GM18951 (cell line): ENCODE results near the gene EBP.
A peak's percentile ranks its signal among the peaks of the same experiment; 100 is the strongest.

Source experiments
- POLR2A ChIP-seq: IDR thresholded peaks from 4 replicates; pipeline ENCODE4 v1.6.1; 2011; ENCODE audit warnings: mild to moderate bottlenecking; ENCODE audit not compliant: insufficient read length, insufficient read depth; ENCODE audit errors: extremely low read depth
- in situ Hi-C: fragments of 300-500 bp; cut with MboI; formaldehyde crosslinking; loops from one replicate; pipeline ENCODE4 v1.12.0; 2022; ENCODE audit warnings: low sequenced_read_pairs, mixed read lengths, inconsistent platforms; ENCODE audit not compliant: unreplicated experiment

EBP gene

DNA sequence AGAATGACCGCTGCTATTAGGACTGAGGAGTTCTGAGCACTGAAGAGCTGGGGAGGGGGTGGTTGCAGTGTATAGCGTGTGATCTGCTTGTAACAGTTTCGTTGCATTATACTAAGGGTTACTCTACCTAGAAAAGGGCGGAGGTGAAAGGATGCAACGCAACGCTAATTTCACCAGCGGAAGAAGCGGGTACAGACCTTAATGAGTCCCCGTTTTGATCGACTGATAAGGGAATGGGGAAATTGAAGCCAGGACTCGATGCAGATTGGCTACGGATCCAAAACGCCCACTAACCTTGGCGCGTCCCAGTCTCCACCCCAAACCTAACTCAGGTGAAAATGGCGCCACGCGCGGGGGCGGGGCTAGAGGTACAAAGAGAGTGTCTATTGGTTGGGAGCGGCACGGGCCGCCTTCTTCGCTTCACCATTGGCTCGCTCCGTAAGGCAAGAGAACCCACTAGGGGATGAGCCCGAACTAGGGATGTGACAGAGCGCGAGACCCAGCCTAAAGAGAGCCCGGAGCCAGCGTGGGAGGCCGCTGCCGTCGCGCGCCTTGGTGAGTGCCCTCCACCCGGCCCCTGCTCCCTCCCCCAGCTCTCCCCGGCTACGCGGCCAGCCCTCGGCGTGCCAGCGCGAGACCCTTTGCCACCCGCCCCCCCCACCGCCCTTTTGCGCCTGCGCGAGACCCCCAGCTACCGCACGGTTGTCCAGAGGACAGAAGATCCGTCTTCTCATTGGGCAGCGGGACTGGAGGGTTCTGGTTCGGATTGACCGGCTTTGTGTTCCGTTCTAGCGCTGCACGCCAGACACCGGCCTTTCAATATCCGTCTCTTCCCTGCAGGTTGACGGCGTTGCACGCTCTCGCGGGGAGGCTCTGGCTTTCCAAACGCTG lies at the start of gene EBP:
EBP (plus strand) TSS at position 456 of the 891 bp plus-strand sequence. CDS start 1,964 bp downstream, outside the sequence.
- peak; percentile 74 for TF ChIP-seq POLR2A
- in situ Hi-C loops, result no loop called here

DNA sequence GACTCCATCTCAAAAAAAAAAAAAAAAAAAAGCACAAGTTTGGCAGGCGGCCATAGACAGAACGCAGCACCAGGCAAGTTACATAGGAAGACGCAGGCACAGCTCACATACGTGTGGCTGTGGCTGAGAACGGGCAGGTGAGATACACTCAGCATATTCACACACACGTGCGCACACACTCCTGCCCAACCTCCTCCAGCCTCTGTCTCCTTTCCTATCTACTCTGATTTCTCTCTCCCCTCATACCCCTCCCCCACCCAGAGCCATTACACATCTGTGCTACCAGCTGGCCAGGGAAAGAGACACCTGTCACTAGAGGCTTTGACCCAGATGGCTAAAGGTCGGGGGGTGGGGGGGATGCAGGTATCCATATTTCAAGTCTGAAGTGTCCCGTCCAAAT lies 49.4 kb upstream of the EBP start:
- in situ Hi-C loops, result no loop called here
- no peak for TF ChIP-seq POLR2A

DNA sequence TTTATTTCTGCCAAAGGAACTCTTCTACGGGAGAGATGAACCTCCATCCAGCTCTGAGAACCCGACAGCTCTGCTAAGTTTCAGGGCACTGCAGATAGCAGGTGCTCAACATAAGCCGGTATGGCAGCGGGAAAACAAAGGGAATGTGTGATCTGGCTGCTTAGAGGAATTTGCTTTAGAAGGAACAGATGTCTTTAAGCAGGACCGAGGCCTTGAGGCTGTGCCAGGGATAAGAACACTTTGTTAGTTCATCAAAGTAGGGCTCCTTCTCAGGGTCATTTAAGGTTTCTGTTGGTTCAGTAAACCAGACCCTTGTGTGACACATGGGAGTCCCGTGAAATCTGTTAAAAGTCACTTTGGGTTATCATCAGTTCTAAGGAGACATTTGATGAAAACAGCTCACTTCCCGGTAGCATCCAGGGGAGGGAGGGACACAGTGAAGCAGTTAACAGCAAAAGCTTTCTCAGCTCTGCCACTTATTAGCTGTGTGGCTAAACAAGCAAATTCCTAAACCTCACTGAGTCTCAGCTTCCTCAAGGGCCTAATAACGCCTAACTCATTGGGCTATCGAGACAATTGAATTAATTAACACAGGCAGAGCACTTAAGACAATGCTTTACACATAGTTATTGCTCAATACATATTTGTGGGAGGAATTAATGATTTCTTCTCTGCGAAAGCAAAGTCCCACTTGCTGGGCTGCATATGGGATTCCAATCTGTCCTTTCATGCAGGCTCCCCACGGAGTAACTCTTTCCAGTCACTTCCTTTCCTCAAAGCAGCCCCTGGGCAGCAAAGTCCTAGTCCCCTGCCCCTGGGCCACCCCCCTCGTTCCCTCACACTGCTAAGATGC lies 48.5 kb upstream of the EBP start:
- TF ChIP-seq POLR2A, result no peak
- in situ Hi-C loops, result no loop called here

DNA sequence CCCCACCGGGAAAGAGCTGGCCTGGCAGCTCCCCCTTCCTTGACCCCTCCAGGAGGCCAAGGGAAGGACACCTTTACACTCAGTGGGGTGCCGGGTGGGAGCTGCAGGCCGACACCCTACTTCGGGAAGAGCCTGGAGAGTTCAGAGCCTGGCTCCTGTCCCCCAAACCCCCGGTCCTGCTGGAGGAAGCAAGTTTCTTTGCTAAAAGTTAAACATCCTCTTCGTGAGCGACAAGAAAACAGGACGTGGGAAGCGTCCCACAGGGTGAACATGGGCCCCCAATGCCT lies 48.0 kb upstream of the EBP start:
- TF ChIP-seq POLR2A, result no peak
- in situ Hi-C loops, result no loop called here

DNA sequence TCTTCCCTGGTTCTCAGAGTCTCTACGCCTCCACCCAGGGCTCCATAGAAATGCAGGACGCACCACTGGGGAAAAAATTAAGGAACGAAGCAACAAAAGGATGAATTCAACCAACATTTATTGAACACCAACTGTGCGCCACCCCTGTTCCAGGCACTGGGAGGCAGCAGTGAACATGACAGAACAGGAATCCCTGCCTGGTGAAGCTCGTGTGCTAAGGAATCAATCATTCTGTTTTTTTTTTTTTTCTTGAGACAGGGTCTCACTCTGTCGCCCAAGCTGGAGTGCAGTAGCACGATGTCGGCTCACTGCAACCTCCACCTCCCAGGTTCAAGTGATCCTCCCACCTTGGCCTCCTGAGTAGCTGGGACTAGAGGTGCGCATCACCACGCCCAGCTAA lies 47.5 kb upstream of the EBP start:
- in situ Hi-C loops, result no loop called here
- TF ChIP-seq POLR2A, result no peak

DNA sequence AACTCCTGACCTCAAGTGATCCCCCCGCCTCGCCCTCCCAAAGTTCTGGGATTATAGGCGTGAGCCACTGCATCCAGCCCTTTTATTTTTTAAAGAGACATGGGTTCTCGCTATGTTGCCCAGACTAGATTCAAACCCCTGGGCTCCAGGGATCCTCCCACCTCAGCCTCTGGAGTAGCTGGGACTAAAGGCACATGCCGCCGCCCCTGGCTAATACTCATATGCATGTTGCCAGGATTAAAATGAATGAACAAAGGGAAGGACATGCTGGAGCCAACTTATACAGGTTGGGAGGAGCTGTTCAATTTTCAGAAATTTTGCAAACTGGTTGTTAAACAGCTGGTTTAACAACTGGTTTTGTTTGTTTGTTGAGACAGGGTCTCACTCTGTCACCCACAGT lies 47.0 kb upstream of the EBP start:
- in situ Hi-C loops, result no loop called here
- TF ChIP-seq POLR2A, result no peak

DNA sequence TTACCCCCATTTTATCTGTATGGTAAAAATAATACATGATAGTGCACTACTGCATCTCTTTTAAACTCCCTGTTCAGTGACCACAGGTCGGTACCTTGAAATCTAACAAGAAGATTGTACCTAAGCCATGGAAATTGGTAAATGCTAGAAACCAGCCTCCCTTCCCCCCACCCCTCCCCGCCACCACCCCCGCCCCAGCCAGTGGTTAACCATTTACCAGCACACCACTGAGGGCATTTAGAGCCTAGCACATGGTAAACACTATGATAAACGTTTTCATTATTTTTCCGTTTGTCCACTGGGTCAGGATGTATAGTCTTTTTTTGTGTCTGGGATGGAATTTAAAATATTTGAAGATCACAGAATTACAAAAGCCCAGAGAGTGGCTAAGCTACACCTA lies 46.3 kb upstream of the EBP start:
- no peak for TF ChIP-seq POLR2A
- in situ Hi-C loops, result no loop called here

DNA sequence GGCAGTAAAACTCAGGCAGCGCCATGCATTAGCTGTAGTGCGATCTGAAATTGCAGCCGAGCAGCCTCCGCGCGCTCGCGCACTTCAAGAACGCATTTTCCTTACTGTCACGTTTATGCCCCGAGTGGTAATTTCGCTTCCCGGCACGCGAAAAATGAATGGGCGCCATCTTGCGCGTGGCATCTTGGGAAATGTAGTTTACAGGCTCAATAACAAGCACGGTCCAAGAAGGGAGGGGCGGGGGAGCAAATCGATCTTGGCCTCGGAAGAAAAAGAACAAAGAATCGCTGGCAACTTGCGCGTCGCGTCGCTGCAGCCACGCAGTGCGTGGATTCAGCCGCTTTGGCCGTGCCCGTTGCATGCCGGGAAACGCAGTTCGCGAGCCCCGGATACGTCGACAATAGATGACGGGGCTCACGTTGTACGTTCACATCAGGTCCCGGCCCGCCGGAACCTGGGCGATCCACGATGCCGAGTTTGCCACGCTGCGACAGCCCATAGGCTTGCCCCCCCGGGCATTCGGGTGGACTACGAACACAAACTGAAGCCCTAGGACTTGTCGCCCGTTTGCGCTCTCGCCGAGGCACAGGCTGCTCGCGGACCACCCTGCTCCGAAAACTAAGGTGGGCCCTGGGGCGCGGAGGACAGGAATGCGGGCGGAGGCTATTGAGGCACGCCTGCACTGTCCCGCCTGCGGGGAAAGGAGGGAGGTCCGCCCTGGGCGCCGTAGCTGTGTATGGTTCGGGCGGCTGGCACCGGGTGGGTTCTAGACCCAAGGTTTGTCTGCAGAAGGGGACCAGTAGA lies 45.6 kb upstream of the EBP start, which contains the start of gene FTSJ1:
FTSJ1 (plus strand) TSS at position 426 of the 804 bp plus-strand sequence. CDS start 1,849 bp downstream, outside the sequence.
- peak; percentile 68 for TF ChIP-seq POLR2A
- in situ Hi-C loops, result no loop called here

DNA sequence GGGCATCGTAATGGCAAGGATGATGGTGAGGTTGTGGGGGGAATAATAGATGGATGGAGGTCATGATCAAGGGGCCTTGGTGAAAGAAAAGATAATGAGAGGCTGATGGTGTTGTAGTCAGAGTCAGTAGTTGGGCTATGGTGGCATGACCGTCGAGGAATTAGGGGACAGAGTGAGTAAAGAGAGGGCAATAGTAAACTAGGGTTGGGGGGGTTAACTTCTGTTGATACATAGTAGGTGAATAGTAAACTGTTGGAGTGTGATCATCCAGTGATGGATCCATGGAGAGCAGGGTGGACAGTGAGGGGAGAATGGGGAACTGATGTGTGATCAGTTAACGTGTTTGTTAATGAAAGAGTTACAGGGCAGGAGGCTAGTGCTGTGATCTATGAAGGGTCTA lies 44.7 kb upstream of the EBP start:
- in situ Hi-C loops, result no loop called here
- TF ChIP-seq POLR2A, result no peak

DNA sequence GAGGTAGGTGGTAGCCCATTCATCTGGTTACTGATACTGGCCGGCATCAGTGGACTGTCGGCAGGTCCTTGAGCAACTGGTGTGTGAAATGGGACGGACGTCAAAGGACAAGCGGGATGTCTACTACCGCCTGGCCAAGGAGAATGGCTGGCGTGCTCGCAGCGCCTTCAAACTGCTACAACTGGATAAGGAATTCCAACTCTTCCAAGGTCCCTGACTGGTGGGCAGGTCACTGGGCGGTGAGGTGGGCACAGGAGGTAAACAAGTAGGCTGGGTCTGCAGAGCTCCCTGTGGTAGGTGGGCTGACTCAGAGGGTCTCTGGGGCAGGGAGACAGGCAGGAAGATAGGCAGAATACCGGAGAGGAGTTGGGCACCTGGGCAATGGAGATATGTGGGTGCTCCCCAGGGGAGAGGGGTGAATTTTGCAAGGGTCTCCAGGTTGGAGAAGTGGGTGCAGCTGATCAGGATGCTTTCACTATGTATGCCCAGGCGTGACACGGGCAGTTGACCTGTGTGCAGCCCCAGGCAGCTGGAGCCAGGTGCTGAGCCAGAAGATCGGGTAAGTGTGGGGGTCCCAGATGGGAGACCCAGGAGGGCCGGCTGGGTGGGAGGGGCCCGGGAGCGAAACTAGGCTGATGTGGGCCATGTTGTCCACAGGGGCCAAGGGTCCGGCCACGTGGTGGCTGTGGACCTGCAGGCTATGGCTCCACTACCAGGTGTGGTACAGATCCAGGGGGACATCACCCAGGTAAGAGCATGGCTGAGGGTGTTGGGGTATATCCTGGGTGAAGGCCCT lies 43.5 kb upstream of the EBP start:
- TF ChIP-seq POLR2A, result no peak
- in situ Hi-C loops, result no loop called here

DNA sequence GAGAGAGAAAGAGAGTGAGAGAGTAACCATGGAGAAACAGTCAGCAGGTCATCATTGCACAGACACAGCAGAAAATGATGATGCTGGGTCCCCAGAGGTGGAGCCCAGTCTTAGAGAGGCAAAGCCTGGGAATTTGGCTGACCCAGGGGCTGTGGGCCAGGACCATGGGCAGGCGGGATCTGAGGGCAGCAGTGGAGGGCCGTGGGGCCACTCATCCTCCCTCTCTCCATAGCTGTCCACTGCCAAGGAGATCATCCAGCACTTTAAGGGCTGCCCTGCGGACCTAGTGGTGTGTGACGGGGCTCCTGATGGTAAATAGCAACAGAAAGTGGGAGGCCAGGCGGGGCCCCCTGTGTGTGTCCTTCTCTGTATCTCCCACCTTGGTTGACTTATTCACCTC lies 42.8 kb upstream of the EBP start:
- no peak for TF ChIP-seq POLR2A
- in situ Hi-C loops, result no loop called here

DNA sequence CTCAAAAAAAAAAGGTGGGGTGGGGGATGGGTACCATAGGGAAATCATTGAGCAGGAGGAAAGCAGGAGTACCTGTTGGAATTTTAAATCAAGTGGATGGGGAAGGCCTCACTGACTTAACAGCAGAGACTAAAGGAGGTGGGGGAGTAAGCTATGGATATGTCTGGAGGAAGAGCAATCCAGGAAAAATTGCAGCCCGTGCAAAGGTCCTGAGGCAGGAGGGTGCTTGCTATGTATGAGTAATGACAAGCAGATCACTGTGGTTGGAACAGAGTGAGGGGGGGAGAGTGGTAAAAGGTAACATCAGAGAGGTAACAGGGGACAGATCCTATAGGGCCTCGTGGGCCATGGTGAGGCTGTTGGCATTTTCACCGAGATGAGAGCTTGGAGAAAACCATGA lies 41.5 kb upstream of the EBP start:
- in situ Hi-C loops, result no loop called here
- TF ChIP-seq POLR2A, result no peak

DNA sequence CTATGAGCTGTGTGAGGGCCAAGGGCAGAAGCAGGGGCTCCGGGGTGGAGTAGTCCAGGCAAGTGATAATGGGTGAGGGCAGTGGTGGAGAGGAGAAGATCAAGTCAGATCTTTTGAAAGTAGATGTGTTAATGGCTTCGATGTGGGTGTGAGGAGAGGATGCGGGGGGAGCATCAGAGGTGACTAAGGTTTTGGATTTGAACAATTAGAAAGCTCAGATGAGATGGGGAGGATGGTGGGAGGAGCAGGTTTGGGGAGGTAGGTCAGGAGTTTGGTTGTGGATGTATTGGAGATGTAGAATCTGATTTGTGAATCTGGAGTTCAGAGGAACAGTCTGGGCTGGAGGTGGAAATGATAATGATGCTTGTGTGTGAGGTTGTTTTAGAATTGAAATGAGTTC lies 41.0 kb upstream of the EBP start:
- in situ Hi-C loops, result no loop called here
- no peak for TF ChIP-seq POLR2A

DNA sequence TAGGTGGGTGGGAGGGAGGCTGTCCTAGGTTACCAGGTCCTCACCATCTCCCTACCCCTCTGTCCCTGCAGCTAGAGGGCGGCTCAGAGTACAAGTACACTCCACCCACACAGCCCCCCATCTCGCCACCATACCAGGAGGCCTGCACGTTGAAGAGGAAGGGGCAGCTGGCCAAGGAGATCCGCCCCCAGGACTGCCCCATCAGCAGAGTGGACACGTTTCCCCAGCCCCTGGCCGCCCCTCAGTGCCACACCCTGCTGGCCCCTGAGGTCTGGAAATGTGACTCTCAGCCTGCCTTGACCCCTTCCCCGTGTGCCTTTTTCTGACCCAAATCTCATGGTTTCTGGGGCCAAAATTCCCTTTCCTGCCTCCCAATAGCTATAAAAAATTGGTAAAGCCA lies 39.1 kb upstream of the EBP start:
- no peak for TF ChIP-seq POLR2A
- in situ Hi-C loops, result no loop called here
